Lower leg skin (tissue), 4 donors: ENCODE data around the gene FASTKD3. TPM values are rescaled to one million over a fixed set of nuclear protein-coding genes. Genes with fewer than 3 reads are reported as not detected.

ENCODE experiments used
- DNase-seq, 2 donors: peaks; one replicate each; pipeline ENCODE4 v3.0.0-alpha.2; 2019; ENCODE audit warnings: low spot score in 2 of 2
- H3K4me3 ChIP-seq: fragments of 200-600 bp; sonication (generic); 2 replicates; pipeline ENCODE4 v1.5.1; 2017; ENCODE audit warnings: mild to moderate bottlenecking, low read depth; ENCODE audit not compliant: poor library complexity, severe bottlenecking
- CTCF ChIP-seq, 3 donors: fragments of 450-650 bp; IDR thresholded peaks; one replicate each; pipeline ENCODE4 v1.5.1; 2016; ENCODE audit warnings: antibody characterized with exemption in 3 of 3, mild to moderate bottlenecking in 3 of 3, moderate library complexity in 2 of 3
- POLR2A ChIP-seq, 2 donors: fragments of 450-650 bp; IDR thresholded peaks; one replicate each; pipeline ENCODE4 v1.6.1; 2016 to 2017; ENCODE audit warnings: antibody characterized with exemption in 2 of 2, mild to moderate bottlenecking in 1 of 2, moderate library complexity in 1 of 2
- WGBS, 2 donors: methylation state at CpG; one replicate each; pipeline ENCODE4 v1.1.5; 2018; 5-methylcytosine and 5-hydroxymethylcytosine counted together
- intact Hi-C: fragments of 100-400 bp; cut with DNase I; formaldehyde crosslinking; loops from one replicate; pipeline ENCODE4 v1.15.0; 2023; ENCODE audit warnings: low total_unique reads
- total RNA-seq, 4 donors: library from RNA; depleted of rRNA; stranded (reverse); fragments of >200 nt; gene quantifications; one replicate each; pipeline ENCODE4 v1.1.0, GENCODE V29; 2016

FASTKD3 gene
- total RNA-seq, 4 donors from 2014 or later: 6.0 to 17.6 (median 8.4) TPM

- WGBS, 2 donors: 57 to 64% methylated on average over 6 of the region's 6 CpGs
- no peak for TF ChIP-seq POLR2A (IDR thresholded peaks at IDR 0.05)
- no peak for TF ChIP-seq CTCF (IDR thresholded peaks at IDR 0.05)
- intact Hi-C loops: no loop called here
- DNase-seq: no peak
- no peak overlapping the region for H3K4me3 ChIP-seq
Observed at GRCh38 chr5:7827610-7828009, 41.2 kb downstream of the FASTKD3 start.

- 96 to 99% methylated on average over 10 to 11 of the region's 11 CpGs for WGBS, 2 donors
- intact Hi-C loops: no loop called here
- no peak overlapping the region for H3K4me3 ChIP-seq
- TF ChIP-seq CTCF (IDR thresholded peaks at IDR 0.05): no peak
- DNase-seq: no peak
Observed at GRCh38 chr5:7825630-7826029, 43.2 kb downstream of the FASTKD3 start.

GRCh38 chr5:7824995-7825394 lies 43.8 kb downstream of the FASTKD3 start:
- 86 to 90% methylated on average over 17 to 18 of the region's 18 CpGs for WGBS, 2 donors
- no peak overlapping the region for H3K4me3 ChIP-seq
- DNase-seq: no peak

GRCh38 chr5:7823594-7823993 lies 45.2 kb downstream of the FASTKD3 start:
- WGBS, 2 donors: 61 to 68% methylated on average over 8 of the region's 8 CpGs
- no peak overlapping the region for H3K4me3 ChIP-seq
- TF ChIP-seq POLR2A (IDR thresholded peaks at IDR 0.05): no peak
- TF ChIP-seq CTCF (IDR thresholded peaks at IDR 0.05): no peak
- intact Hi-C loops: no loop called here
- no peak for DNase-seq

More at GRCh38 chr5:7824995-7825394, 43.8 kb downstream of the FASTKD3 start:
- intact Hi-C loops: no loop called here
- TF ChIP-seq CTCF (IDR thresholded peaks at IDR 0.05) (no peak), POLR2A (IDR thresholded peaks at IDR 0.05) (no peak)

GRCh38 chr5:7822449-7822848 lies 46.4 kb downstream of the FASTKD3 start:
- TF ChIP-seq POLR2A (IDR thresholded peaks at IDR 0.05): no peak
- no peak for TF ChIP-seq CTCF (IDR thresholded peaks at IDR 0.05)
- intact Hi-C loops: no loop called here
- no peak for DNase-seq
- WGBS, 2 donors: 79 to 87% methylated on average over 3 of the region's 3 CpGs
- no peak overlapping the region for H3K4me3 ChIP-seq

- WGBS, 2 donors: 54 to 63% methylated on average over 8 to 9 of the region's 9 CpGs
- TF ChIP-seq CTCF (IDR thresholded peaks at IDR 0.05): no peak
- no peak for TF ChIP-seq POLR2A (IDR thresholded peaks at IDR 0.05)
- H3K4me3 ChIP-seq: no peak overlapping the region
- intact Hi-C loops: no loop called here
- DNase-seq: no peak
Observed at GRCh38 chr5:7816535-7816901, 52.3 kb downstream of the FASTKD3 start.
